ENCODE measurements around the gene BTBD7.
"Not testable (repeated sequence)": the region's sequence is repeated elsewhere in the genome, so short reads cannot be mapped to it uniquely, and the experiment has no call there.

The BTBD7 gene

DNA sequence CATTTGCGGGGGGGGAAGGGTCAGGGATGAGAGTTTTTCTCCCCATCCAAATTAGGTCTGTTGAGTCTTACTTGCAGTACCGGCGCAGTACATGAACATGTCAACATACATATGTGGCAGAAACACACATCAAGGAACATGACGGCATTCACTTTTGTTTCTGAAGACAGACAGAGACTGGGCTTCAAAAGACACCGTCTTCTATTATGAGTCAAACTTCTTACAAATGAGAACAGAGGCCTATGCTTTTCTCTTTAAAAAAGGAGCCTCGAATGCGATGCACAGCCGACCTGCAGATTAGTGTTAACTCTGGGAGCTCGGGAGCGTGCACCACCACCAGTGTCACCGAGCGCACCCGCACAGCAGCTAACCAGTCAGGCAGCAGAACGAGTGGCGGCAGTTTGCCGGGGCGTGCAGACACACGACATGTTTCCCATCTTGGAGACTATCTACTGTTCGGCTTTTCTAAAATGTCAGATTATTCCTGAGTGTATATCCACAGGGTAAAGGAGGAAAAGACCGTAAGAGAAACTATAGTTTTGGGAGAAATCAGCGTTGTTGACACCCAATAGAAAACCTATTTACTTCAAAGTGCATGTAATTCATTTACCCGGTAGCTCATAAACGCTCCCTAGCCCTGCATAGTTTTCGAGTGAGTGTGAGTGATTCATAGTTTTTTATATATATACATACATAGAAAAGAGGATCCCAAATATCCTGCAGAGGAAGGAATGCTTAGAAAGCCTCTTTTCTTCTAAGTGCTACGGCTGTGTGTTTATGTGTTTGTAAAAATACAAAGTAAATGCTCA lies 92.8 kb downstream of the BTBD7 start:
- TF ChIP-seq, protein P1, sequence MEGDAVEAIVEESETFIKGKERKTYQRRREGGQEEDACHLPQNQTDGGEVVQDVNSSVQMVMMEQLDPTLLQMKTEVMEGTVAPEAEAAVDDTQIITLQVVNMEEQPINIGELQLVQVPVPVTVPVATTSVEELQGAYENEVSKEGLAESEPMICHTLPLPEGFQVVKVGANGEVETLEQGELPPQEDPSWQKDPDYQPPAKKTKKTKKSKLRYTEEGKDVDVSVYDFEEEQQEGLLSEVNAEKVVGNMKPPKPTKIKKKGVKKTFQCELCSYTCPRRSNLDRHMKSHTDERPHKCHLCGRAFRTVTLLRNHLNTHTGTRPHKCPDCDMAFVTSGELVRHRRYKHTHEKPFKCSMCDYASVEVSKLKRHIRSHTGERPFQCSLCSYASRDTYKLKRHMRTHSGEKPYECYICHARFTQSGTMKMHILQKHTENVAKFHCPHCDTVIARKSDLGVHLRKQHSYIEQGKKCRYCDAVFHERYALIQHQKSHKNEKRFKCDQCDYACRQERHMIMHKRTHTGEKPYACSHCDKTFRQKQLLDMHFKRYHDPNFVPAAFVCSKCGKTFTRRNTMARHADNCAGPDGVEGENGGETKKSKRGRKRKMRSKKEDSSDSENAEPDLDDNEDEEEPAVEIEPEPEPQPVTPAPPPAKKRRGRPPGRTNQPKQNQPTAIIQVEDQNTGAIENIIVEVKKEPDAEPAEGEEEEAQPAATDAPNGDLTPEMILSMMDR (IDR thresholded peaks at IDR 0.05; ENCODE audit: control insufficient read depth, extremely low read depth, insufficient read depth) = no peak
- DNase-seq (ENCODE audit: low read depth) = no peak
- H3K4me3 ChIP-seq (ENCODE audit: low read depth, low read length) = no peak overlapping the region

- no peak overlapping the region for H3K4me3 ChIP-seq (ENCODE audit: low read depth, low read length)
- no peak for DNase-seq (ENCODE audit: low read depth)
- TF ChIP-seq, protein P1 (IDR thresholded peaks at IDR 0.05; ENCODE audit: control insufficient read depth, extremely low read depth, insufficient read depth) = no peak
Measured at GRCh38 chr14:93234798-93235197, 98.0 kb downstream of the BTBD7 start.

DNA sequence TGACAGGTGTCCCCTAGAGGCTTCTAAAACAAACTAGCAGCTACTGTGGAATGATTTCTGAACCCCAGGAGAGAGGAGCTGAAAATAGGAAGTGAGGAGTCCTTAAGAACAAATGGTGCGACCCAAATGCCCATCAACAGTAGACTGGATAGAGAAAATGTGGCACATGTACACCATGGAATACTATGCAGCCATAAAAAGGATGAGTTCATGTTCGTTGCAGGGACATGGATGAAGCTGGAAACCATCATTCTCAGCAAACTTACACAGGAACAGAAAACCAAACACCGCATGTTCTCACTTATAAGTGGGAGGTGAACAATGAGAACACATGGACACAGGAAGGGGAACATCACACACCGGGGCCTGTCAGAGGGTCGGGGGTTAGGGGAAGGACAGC lies 99.8 kb downstream of the BTBD7 start:
- not testable (repeated sequence) for DNase-seq (ENCODE audit: low read depth); H3K4me3 ChIP-seq (ENCODE audit: low read depth, low read length)

- TF ChIP-seq, protein P1 (IDR thresholded peaks at IDR 0.05; ENCODE audit: control insufficient read depth, extremely low read depth, insufficient read depth) = no peak
- no peak overlapping the region for H3K4me3 ChIP-seq (ENCODE audit: low read depth, low read length)
- DNase-seq (ENCODE audit: low read depth) = no peak
Measured at GRCh38 chr14:93232159-93232558, 100.7 kb downstream of the BTBD7 start.

GRCh38 chr14:93231129-93231979 lies 101.5 kb downstream of the BTBD7 start:
- TF ChIP-seq, protein P1 (IDR thresholded peaks at IDR 0.05; ENCODE audit: control insufficient read depth, extremely low read depth, insufficient read depth) = no peak
- no peak for DNase-seq (ENCODE audit: low read depth)
- H3K4me3 ChIP-seq (ENCODE audit: low read depth, low read length) = peak overlapping the region; percentile 6; the same call in 1 of the 2 replicates

GRCh38 chr14:93230539-93230938 lies 102.3 kb downstream of the BTBD7 start:
- no peak overlapping the region for H3K4me3 ChIP-seq (ENCODE audit: low read depth, low read length)
- TF ChIP-seq, protein P1 (IDR thresholded peaks at IDR 0.05; ENCODE audit: control insufficient read depth, extremely low read depth, insufficient read depth) = no peak
- no peak for DNase-seq (ENCODE audit: low read depth)

GRCh38 chr14:93228550-93228949 lies 104.3 kb downstream of the BTBD7 start:
- no peak for DNase-seq (ENCODE audit: low read depth)
- no peak overlapping the region for H3K4me3 ChIP-seq (ENCODE audit: low read depth, low read length)
- TF ChIP-seq, protein P1 (IDR thresholded peaks at IDR 0.05; ENCODE audit: control insufficient read depth, extremely low read depth, insufficient read depth) = no peak

Measured in LNCaP clone FGC (cell line).